GM18505 (cell line): ENCODE results near the gene ANKRD31.
"Not testable (repeated sequence)": the region's sequence is repeated elsewhere in the genome, so short reads cannot be mapped to it uniquely, and the experiment has no call there.

ENCODE experiments used
- ATAC-seq: cut with Tn5 transposase; IDR thresholded peaks from one replicate; pipeline ENCODE4 v1.9.1; 2021; ENCODE audit not compliant: unreplicated experiment
- POLR2A ChIP-seq: IDR thresholded peaks from 4 replicates; pipeline ENCODE4 v1.6.1; 2011; ENCODE audit warnings: borderline replicate concordance; ENCODE audit not compliant: insufficient read depth, insufficient read length; ENCODE audit errors: extremely low read depth

ANKRD31 gene

DNA sequence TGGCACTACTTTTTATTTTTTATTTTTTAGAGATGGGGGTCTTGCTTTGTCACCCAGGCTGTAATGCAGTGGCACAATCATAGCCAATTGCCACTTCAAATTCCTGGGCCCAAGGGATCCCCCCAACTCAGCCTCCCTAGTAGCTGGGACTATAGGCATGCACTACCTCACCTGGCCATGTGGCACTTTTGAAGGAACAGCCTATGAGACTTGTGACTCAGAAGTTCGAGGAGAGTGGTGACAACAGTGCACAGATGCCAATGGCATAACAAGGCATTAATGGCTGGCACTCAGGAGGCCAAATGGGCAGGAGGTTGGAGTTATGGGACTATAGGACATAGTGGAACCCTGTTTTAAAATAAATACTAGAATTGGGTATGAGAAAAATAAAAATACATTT is 33.7 kb downstream of the ANKRD31 start:
- TF ChIP-seq POLR2A, result no peak
- no peak for ATAC-seq

DNA sequence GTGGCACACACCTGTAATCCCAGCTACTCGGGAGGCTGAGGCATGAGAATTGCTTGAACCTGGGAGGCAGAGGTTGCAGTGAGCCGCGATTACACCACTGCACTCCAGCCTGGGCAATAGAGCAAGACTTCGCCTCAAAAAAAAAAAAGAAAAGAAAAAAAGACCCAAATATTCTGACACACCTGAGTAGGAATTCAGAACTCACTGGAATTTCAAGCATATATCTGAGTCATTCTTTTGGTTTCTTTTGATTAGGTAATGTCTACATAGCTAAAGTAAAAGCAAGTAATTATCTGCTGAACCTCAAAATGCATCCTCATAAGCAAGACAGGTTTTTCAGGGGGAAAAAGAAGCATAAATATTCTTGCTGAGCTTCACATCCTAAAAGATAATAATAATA is 35.9 kb downstream of the ANKRD31 start:
- ATAC-seq, result no peak
- TF ChIP-seq POLR2A, result no peak

DNA sequence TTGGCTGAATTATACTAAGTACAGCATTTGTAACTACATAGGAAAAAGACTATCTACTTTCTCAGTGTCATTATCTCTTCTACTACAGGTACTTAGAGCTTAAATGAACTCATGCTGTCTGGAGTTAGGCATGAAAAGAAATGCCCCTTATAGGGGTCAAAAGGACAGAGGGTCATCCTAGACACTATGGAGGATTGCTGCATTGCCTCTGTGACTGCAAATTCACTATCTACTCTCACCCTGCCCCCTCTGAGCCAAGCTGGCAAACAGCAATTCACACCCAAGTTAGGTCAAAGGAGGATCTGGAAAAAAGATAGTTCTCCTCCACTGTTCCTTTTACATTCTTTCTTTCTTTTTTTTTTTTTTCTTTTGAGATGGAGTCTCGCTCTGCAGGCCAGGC is 36.7 kb downstream of the ANKRD31 start:
- no peak for TF ChIP-seq POLR2A
- no peak for ATAC-seq

DNA sequence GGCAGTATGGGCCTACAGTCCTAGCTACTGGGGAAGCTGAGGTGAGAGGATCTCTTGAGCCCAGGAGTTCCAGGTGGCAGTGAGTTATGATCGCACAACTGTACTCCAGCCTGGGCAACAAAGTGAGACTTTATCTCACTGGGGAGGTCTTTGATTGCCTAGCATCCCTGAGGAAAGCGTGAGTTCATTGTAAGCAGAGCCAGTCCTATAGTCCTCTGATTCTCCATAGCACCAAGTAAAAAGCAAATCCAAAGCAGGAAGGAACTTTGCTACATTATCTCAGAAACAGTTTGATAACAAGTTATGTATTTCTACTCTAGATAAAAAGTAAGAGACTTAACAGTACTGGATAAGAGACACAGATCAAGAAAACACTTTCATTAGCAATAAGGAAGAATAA is 37.6 kb downstream of the ANKRD31 start:
- no peak for TF ChIP-seq POLR2A

DNA sequence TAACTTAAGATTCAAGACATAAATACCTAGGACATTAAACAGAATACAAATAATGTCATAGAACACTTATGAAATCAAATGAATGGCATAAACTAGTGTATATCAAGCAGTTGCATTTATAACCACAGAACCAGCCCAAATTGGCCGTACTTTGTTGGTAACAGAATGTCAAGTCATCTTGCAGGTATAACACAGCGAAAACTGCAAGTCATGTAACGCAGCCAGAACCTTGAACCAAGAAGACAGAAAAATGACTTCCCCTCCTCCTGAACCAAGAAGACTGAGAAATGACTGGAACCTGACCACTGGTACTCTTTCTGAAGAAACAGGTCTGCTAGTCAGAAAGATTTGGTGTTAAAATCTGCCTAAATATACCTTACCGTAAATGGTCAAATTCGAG is 38.9 kb downstream of the ANKRD31 start:
- no peak for ATAC-seq
- no peak for TF ChIP-seq POLR2A

More for the DNA sequence above, 37.6 kb downstream of the ANKRD31 start:
- ATAC-seq, result no peak

DNA sequence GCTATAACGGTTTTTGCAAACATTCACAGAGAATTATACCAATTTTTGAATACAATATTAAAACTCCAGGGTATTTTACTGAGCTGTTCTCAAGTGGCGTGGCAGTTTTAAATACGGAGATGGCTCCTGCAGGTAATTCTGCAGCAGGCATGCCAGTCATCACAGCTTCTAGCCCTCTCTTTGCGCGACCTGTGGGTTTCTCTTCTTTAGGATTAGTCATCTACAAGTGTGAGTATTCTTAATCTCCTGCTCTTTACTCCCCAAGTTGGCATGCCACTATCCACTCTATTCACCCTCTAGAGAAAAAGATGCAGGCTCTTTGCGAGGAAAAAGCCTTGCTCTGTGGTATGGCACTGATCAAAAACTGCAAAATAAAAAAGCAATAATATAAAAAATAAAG is 43.9 kb downstream of the ANKRD31 start:
- TF ChIP-seq POLR2A, result no peak
- ATAC-seq, result no peak

DNA sequence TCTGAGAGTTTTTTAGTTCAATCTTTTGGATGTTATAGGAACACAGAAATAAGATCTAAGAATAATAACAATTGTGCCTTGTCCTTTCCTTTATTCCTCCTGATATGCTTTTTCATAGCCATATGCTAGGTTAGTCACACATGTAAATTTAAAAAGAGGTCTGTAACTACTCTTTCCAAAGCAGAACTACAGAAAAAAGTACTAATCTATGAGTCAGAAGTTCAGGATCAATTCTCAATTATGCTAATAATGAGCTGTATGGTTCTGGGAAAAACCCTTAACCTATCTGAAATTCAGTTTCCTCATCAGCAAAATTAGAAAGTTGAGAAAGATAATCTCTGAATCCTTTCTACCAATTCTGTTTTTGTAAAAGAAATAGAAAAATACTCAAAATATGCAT is 44.4 kb downstream of the ANKRD31 start:
- ATAC-seq, result no peak
- TF ChIP-seq POLR2A, result no peak

DNA sequence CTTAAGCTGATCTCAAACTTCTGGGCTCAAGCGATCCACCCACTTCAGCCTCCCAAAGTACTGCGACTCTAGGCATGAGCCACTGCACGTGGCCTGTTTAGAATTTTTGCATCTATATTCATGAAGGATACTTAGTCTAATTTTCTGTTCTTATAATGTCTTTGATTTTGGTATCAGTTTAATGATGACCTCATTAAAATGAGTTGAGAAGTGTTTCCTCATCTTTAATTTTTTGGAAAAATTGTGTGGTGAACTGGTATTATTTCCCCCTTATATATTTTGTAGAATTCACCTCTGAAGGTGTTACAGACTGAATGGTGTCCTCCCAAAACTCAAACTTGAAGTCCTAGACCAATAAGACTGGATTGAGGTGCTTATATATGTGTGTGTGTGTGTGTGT is 46.5 kb downstream of the ANKRD31 start:
- ATAC-seq, result no peak
- no peak for TF ChIP-seq POLR2A

DNA sequence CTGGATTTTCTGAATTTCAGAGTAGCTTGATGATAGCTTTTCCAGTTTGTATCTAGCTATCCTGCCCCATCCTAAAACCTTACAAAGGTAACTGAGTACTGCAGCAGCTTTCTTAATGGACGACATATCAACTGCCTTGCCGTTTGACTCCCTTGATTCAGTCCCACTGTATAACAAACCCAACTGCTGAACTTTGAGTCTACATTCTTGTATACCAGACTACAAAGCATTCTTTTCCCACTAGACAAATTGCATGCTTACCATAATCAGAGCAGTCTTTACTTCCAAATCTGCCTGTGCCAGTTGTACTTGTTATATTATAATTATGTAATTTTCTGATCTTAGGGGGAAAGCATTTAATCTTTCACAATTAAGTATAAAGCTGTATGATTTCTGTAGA is 47.3 kb downstream of the ANKRD31 start:
- no peak for ATAC-seq
- no peak for TF ChIP-seq POLR2A

DNA sequence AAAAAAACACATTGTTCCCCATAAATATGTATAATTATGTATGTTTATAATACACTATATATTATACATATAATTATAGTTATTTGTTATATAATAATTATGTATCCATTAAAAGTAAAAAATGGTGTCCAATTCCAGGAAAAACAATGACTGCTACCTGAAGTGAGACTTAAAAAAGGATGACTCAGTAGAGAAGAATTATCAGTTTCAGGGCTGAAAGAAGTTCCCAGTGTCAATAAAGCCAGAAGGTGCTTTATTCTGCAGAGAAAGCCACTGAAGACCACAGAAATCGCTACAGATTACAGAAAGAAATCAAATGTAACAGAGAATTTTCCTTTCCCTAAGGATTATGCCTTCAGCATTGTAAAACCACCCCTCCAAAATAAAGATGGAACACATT is 50.9 kb downstream of the ANKRD31 start:
- TF ChIP-seq POLR2A, result no peak

DNA sequence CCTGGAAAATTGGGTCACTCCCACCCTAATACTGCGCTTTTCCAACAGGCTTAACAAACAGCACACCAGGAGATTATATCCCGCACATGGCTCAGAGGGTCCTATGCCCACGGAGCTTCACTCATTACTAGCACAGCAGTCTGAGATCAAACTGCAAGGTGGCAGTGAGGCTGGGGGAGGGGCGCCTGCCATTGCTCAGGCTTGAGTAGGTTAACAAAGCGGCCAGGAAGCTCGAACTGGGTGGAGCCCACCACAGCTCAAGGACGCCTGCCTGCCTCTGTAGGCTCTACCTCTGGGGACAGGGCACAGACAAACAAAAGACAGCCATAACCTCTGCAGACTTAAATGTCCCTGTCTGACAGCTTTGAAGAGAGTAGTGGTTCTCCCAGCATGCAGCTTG is 60.7 kb downstream of the ANKRD31 start:
- ATAC-seq, result not testable (repeated sequence)

More for the DNA sequence above, 50.9 kb downstream of the ANKRD31 start:
- no peak for ATAC-seq

DNA sequence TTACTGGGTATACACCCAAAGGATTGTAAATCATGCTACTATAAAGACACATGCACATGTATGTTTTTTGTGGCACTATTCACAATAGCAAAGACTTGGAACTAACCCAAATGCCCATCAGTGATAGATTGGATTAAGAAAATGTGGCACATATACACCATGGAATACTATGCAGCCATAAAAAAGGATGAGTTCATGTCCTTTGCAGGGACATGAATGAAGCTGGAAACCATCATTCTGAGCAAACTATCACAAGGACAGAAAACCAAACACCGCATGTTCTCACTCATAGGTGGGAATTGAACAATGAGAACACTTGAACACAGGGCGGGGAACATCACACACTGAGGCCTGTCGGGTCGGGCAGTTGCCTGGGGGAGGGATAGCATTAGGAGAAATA is 61.8 kb downstream of the ANKRD31 start:
- ATAC-seq, result not testable (repeated sequence)

DNA sequence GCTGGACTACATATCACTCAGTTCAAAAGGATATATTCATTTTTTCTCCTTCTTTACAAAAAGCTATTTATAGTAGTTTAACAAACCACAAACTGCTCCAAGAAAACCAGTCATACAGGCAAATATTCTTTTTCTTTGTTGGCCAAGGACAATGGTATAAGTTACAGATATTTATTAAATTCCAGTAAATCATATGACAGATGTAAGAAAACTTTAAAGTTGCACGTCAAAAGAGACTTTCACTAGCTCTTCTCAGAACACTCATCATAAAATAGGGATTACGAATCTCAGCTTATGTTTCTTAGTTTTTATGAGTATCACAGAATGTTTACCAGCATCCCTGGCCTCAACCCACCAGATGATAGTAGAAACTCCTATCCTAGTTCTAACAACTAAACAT is 67.2 kb downstream of the ANKRD31 start:
- TF ChIP-seq POLR2A, result no peak
- ATAC-seq, result no peak

DNA sequence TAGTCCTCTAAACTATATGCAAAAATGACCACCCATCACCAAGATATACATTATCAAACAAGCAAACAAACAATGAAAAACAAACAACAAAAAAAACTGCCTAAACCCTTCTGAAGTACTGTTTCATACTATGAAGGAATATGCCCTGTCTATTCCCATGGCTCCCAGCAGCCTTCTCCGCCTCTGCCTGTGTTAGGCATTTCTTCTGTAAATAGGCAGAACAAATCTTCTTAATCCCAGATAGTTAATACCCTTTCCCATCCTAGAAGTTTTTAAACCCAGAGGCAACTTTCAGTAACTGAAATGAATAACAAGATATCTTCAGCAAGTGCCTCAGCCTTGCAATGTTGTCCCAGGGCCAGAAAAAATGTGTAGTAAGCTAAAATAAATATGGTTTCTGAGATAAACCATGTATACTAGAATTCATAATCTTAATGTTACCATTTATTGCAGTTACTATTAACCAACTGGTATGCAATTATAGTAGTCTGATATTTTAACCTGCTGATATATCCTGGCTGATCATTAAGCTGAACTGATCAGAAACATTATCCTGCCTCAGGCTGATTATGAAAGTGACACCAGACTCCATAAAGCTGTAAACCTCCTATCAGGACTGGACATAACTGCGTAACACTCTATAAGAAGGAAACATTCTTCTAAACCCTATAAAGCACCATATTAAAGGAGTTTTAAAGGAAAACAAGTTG is 68.5 kb downstream of the ANKRD31 start:
- ATAC-seq, result no peak
- TF ChIP-seq POLR2A, result no peak

DNA sequence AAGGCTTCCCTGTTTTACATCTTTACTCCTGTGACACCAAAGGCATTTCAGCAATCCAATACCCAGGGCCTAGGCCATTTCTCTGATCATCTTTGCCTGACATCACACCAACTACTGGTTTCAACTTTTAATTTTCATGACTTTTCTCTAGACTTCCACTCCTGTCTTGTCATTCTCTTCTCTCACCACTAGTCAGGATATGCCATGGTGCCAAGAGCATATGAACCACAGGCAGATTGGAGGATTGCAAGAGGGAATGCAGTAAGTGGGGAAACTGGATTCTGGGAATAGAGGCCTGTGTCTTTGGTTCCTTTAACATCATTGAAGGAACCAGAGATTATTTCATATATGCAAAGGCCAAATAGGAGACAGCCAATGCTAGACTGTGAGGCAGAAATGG is 69.3 kb downstream of the ANKRD31 start:
- TF ChIP-seq POLR2A, result no peak

DNA sequence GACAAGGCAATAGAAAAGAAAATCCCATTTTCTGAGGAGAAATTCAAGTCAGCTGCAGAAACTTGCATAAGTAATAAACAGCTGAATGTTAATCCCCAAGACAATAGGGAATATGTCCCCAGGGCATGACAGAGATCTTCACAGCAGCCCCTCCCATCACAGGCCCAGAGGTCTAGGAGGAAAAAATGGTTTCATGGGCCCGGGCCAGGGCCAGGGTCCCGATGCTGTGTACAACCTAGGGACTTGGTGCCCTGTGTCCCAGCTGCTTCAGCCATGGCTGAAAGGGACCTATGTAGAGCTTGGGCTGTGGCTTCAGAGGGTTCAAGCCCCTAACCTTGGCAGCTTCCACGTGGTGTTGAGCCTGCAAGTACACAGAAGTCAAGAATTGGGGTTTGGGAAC is 75.2 kb downstream of the ANKRD31 start:
- ATAC-seq, result not testable (repeated sequence)

More for the DNA sequence above, 69.3 kb downstream of the ANKRD31 start:
- no peak for ATAC-seq
